Body of pancreas (tissue), 4 donors: ENCODE results near the gene CACNA2D4. TPM values are rescaled to one million over a fixed set of nuclear protein-coding genes. Genes with fewer than 3 reads are reported as not detected.

Source experiments
- ATAC-seq: fragments of 150-250 bp; one replicate; pipeline ENCODE4 v1.9.1; 2016
- DNase-seq, 4 donors: peaks; one replicate each; pipeline ENCODE4 v3.0.0-alpha.2; 2019
- H3K27ac ChIP-seq, 4 donors: fragments of 200-600 bp; sonication (generic); 1 replicate in 3 of 4; 2 replicates in 1 of 4; pipeline versions ENCODE4 v1.5.1 to v1.6.1; 2016 to 2019; ENCODE audit warnings: mild to moderate bottlenecking in 1 of 4, mixed read lengths in 1 of 4, moderate library complexity in 1 of 4
- H3K27me3 ChIP-seq, 2 donors: fragments of 200-600 bp; sonication (generic); one replicate each; pipeline ENCODE4 v1.6.0; 2016; ENCODE audit warnings: mild to moderate bottlenecking in 1 of 2
- H3K36me3 ChIP-seq, 2 donors: fragments of 200-600 bp; sonication (generic); replicated peaks in 1 of 2; 2 replicates each; pipeline ENCODE4 v1.5.1; 2016; ENCODE audit warnings: low read depth in 2 of 2; ENCODE audit not compliant: insufficient read depth in 1 of 2
- H3K4me1 ChIP-seq: fragments of 200-600 bp; sonication (generic); one replicate; pipeline ENCODE4 v1.6.0; 2016
- H3K4me3 ChIP-seq, 2 donors: fragments of 200-600 bp; sonication (generic); 1 replicate in 1 of 2; 2 replicates in 1 of 2; pipeline ENCODE4 v1.5.1; 2016 to 2019
- H3K9me3 ChIP-seq, 3 donors: fragments of 200-600 bp; sonication (generic); 1 replicate in 2 of 3; 2 replicates in 1 of 3; pipeline ENCODE4 v1.5.1; 2016
- CTCF ChIP-seq, 7 experiments: fragments of 450-650 bp in 4 of 7; fragments of 200-600 bp in 3 of 7; sonication (generic) in 3 of 7; IDR thresholded peaks; one replicate each; pipeline ENCODE4 v1.5.1; 2016 to 2019; ENCODE audit warnings: antibody characterized with exemption in 7 of 7
- POLR2A ChIP-seq, 3 donors: fragments of 450-650 bp; IDR thresholded peaks; one replicate each; pipeline ENCODE4 v1.6.1; 2016; ENCODE audit warnings: antibody characterized with exemption in 3 of 3, mild to moderate bottlenecking in 2 of 3
- WGBS, 2 donors: methylation state at CpG; one replicate each; pipeline ENCODE4 v1.1.5; 2017; 5-methylcytosine and 5-hydroxymethylcytosine counted together
- intact Hi-C: fragments of 100-400 bp; cut with DNase I; formaldehyde crosslinking; loops from one replicate; pipeline ENCODE4 v1.15.1; 2023
- total RNA-seq, 2 donors: library from RNA; depleted of rRNA; stranded (reverse); fragments of >200 nt; gene quantifications; one replicate each; pipeline ENCODE4 v1.1.0, GENCODE V29; 2016

Gene CACNA2D4
- total RNA-seq, 2 donors from 2014 or later = 3.6 TPM; not detected in 1

DNA sequence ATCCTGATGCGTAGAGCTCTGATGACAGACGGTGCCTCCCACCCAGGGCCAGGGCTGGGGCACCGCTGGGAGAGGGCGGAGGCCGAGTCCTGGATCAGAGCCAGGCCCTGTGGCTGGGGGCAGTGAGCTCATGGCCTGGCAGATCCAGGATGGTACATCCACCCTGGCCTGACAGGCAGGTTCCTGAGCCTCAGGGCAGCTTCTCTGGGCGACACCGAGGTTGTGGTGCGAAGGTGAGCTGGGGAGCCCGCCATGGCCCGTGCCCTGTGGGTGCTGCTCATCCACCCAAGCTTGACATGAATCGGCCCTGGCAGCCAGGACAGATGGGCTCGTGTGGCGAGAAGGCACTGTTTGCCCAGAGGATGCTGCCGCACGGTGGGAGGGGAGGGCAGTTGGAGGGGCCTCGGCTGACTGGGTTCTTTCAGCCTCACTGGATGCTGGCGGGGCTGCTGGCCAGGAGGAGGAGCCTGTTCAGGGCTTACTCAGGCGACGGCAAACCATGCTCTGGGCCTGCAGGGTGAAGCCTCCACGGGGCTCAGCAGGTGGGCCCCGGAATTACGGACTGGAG is 81.5 kb downstream of the CACNA2D4 start:
- Histone ChIP-seq H3K36me3 (no peaks in the 10 kb centered on the region), H3K9me3 (no peaks in the 10 kb centered on the region), H3K4me1 (no peaks in the 10 kb centered on the region), H3K4me3 (no peak overlapping the region), H3K27ac (no peak overlapping the region), H3K27me3 (no peaks in the 10 kb centered on the region)
- no peak for TF ChIP-seq POLR2A (IDR thresholded peaks at IDR 0.05)
- no peak for TF ChIP-seq CTCF (IDR thresholded peaks at IDR 0.05)
- ATAC-seq = no peak
- DNase-seq = no peak
- intact Hi-C loops = no loop called here
- 39 to 58% methylated on average over 9 to 18 of the region's 22 CpGs for WGBS, 2 donors

DNA sequence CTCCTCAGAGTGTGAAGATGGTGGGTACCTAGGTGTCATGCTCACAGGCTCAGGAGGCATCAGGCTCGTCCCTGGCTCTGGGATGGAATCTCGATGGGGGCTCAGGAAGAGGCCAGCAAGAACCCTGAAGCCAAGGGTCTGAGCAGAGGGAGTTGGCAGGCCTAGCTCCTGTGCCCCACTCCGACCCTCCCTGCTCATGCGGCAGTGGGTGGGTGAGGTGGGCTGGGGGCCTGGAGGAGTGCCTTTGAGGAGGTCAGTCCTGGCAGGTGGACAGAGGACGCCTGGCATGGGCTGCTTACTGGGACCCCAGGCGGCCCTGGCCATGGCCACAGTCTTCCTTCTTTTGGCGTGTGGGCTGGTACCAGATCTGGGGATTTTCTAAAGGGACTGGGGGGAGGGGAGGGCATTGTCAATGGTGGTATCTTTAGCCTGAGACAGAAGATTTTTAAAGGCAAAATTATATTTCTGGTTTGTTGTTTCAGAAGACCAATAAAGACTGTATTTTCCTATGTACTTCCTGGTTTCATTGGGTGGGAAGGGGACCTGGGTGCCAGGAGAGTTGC is 82.1 kb downstream of the CACNA2D4 start:
- no peak overlapping the region for H3K27ac ChIP-seq
- H3K4me1 ChIP-seq = peaks cover 3% of the 10 kb centered on the region
- ATAC-seq (no peak), DNase-seq (no peak)
- H3K36me3 ChIP-seq = no peaks in the 10 kb centered on the region
- H3K27me3 ChIP-seq = no peaks in the 10 kb centered on the region
- no peak overlapping the region for H3K4me3 ChIP-seq
- TF ChIP-seq CTCF (IDR thresholded peaks at IDR 0.05) (no peak), POLR2A (IDR thresholded peaks at IDR 0.05) (no peak)
- WGBS, 2 donors = 66 to 77% methylated on average over 5 to 7 of the region's 7 CpGs
- intact Hi-C loops = no loop called here
- no peaks in the 10 kb centered on the region for H3K9me3 ChIP-seq

DNA sequence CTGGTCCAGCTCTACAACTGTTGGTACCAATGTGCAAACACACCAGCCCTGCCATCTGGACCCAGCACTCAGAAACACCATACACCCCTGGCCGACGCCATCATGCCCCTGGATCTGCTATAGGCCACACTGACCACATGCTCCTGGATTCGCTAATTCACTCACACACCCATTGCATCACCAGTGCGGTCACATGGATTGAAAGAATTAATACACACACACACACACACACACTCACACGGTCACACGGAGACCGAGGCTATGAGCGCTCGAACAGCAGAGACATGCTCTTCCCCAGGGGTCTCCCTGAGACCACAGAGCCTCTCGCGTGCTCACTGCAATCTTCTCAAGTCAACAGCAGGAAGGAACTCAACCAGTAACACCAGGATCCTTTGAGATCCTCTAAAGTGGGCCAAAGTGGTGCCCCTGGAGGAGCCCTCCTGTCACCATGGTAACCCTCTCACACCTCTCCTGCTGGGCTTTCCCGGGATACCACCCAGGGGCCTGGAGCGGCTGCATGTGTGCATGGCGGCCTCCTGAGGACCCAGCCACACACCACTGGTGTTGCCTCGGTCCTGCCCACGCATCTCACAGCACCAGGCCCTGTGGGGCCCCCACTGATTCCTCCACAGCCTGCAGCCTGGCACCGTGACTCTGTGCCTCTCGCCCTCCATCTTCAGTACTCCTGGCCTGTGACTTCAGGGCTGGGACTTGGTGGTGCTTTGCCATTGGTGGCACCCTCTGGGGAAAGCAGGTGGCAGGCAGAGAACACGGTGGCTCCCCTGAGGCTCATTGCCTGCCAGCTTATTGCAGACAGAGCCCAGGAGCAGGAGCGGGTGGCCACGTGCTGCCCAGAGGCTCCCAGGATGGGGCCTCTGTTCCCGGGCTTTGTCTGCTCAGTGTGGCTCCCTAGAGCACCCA is 83.0 kb downstream of the CACNA2D4 start:
- H3K27me3 ChIP-seq = no peaks in the 10 kb centered on the region
- H3K4me1 ChIP-seq = peaks cover 11% of the 10 kb centered on the region
- WGBS, 2 donors = 66 to 68% methylated on average over 22 of the region's 22 CpGs
- intact Hi-C loops = no loop called here
- no peak for ATAC-seq
- H3K27ac ChIP-seq = no peak overlapping the region
- no peak overlapping the region for H3K4me3 ChIP-seq
- H3K9me3 ChIP-seq = no peaks in the 10 kb centered on the region
- no peak for TF ChIP-seq POLR2A (IDR thresholded peaks at IDR 0.05)
- TF ChIP-seq CTCF (IDR thresholded peaks at IDR 0.05) = no peak
- H3K36me3 ChIP-seq = no peaks in the 10 kb centered on the region
- no peak for DNase-seq

DNA sequence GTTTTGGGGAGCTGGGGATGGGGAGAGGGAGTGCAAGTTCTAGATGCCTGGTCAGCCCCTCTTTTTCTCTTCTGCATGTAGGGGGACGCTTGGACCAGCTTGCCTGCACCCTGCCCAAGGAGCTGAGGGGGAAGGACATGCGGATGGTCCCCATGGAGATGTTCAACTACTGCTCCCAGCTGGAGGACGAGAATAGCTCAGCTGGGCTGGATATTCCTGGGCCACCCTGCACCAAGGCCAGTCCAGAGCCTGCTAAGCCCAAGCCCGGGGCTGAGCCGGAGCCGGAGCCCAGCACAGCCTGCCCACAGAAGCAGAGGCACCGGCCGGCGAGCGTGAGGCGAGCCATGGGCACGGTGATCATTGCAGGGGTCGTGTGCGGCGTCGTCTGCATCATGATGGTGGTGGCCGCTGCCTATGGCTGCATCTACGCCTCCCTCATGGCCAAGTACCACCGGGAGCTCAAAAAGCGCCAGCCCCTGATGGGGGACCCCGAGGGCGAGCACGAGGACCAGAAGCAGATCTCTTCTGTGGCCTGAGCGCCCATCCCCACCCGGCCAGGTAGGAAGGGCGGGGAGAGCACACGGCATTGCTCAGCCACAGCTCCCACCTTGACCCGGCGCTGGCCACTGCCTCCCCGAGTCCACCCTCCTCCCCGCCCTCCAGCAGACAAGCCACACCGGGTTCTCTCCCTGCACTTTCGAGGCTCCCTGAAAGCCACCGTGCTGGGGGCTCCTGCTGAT is 84.1 kb downstream of the CACNA2D4 start:
- DNase-seq = no peak
- intact Hi-C loops = no loop called here
- Histone ChIP-seq H3K4me1 (peaks cover 16% of the 10 kb centered on the region), H3K27me3 (no peaks in the 10 kb centered on the region), H3K9me3 (no peaks in the 10 kb centered on the region), H3K36me3 (no peaks in the 10 kb centered on the region), H3K4me3 (no peak overlapping the region), H3K27ac (no peak overlapping the region)
- no peak for ATAC-seq
- TF ChIP-seq POLR2A (IDR thresholded peaks at IDR 0.05) (no peak), CTCF (IDR thresholded peaks at IDR 0.05) (no peak)
- WGBS, 2 donors = 51 to 64% methylated on average over 11 to 15 of the region's 34 CpGs
